ENCODE data around the gene DUSP12. TPM values are rescaled to one million over a fixed set of nuclear protein-coding genes. Genes with fewer than 3 reads are reported as not detected.

The DUSP12 gene
- polyA plus RNA-seq, 2 of the 4 experiments (the other 2 are of a cell fraction) = 47.3 to 96.3 TPM

- Histone ChIP-seq H3K4me3 (no peak overlapping the region), H3K4me1 (peaks cover 15% of the 10 kb centered on the region; the same call in 2 of the 3 replicates), H3K9me3 (no peaks in the 10 kb centered on the region), H3K4me2 (no peak overlapping the region), H3K27ac (no peak overlapping the region)
- POLR2A ChIA-PET = no interaction called here
- DNase-seq (ENCODE audit: low read depth in 1 of 2, low spot score in 1 of 2) (no peak), FAIRE-seq (no peak), ATAC-seq (no peak)
- TF ChIP-seq KDM1A (IDR thresholded peaks at IDR 0.05; ENCODE audit: low read depth) (no peak), RCOR1 (IDR thresholded peaks at IDR 0.05; ENCODE audit: low read depth, low read length) (no peak), JUNB (IDR thresholded peaks at IDR 0.05) (no peak), ESRRA (IDR thresholded peaks at IDR 0.05; ENCODE audit: borderline replicate concordance, low read length) (no peak), EP300 (IDR thresholded peaks at IDR 0.05) (no peak), HMGXB4 (CRISPR knock-in tag; IDR thresholded peaks at IDR 0.05; ENCODE audit: borderline replicate concordance) (no peak), KDM5A (IDR thresholded peaks at IDR 0.05) (no peak), FOSB (CRISPR knock-in tag; IDR thresholded peaks at IDR 0.05) (no peak), HEYL (CRISPR knock-in tag; IDR thresholded peaks at IDR 0.05) (no peak), E2F6 (IDR thresholded peaks at IDR 0.05; ENCODE audit: borderline replicate concordance, low read depth) (no peak), HOXB5 (CRISPR knock-in tag; IDR thresholded peaks at IDR 0.05) (no peak), SMC3 (IDR thresholded peaks at IDR 0.05) (no peak), CEBPB (IDR thresholded peaks at IDR 0.05) (no peak), EHF (CRISPR knock-in tag; IDR thresholded peaks at IDR 0.05) (no peak), MAFK (IDR thresholded peaks at IDR 0.05; ENCODE audit: partially characterized antibody) (no peak), NR3C1 (IDR thresholded peaks at IDR 0.05) (no peak), EHMT2 (IDR thresholded peaks at IDR 0.05; ENCODE audit: low read depth) (no peak), USF2 (IDR thresholded peaks at IDR 0.05) (no peak)
- TF ChIP-seq, protein P1, sequence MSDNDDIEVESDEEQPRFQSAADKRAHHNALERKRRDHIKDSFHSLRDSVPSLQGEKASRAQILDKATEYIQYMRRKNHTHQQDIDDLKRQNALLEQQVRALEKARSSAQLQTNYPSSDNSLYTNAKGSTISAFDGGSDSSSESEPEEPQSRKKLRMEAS (IDR thresholded peaks at IDR 0.05) = no peak
- TF ChIP-seq, protein P2, sequence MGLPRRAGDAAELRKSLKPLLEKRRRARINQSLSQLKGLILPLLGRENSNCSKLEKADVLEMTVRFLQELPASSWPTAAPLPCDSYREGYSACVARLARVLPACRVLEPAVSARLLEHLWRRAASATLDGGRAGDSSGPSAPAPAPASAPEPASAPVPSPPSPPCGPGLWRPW (IDR thresholded peaks at IDR 0.05) = no peak
- CTCF ChIA-PET = interaction anchor here (1.0 to 1.1 kb wide), 2 partner anchors 11 to 21 kb away, joined by 3 read pairs; no protein-coding TSS in a partner anchor
- WGBS (ENCODE audit: missing lambda C conversion rate) = 92% methylated on average over 4 of the region's 4 CpGs
Measured at GRCh38 chr1:161705537-161705936, 44.0 kb upstream of the DUSP12 start.

DNA sequence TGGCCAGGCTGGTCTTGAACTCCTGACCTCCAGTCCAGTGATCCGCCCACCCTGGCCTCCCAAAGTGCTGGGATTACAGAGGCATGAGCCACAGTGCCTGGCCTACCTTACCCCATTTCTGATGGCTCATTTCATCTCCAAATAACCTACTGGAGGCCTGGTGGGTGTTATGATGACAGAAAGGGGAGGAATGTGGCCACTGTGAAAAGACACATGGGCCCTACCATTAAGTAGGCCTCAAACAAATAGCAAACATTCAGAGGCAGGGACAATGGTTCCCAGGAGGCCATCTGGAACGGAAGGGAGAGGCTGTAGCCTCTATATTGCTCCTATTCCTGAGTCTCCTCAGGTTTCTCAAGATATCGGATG lies 43.5 kb upstream of the DUSP12 start:
- 85% methylated on average over 3 of the region's 3 CpGs for WGBS (ENCODE audit: missing lambda C conversion rate)
- H3K27ac ChIP-seq = no peak overlapping the region
- H3K4me1 ChIP-seq = peaks cover 15% of the 10 kb centered on the region; the same call in 2 of the 3 replicates
- H3K9me3 ChIP-seq = no peaks in the 10 kb centered on the region
- FAIRE-seq (no peak), DNase-seq (ENCODE audit: low read depth in 1 of 2, low spot score in 1 of 2) (no peak), ATAC-seq (no peak)
- no peak overlapping the region for H3K4me2 ChIP-seq
- POLR2A ChIA-PET = no interaction called here
- no peak overlapping the region for H3K4me3 ChIP-seq
- TF ChIP-seq JUN (IDR thresholded peaks at IDR 0.05) (no peak), MYC (IDR thresholded peaks at IDR 0.05; ENCODE audit: borderline replicate concordance, low read length) (no peak), PHF8 (IDR thresholded peaks at IDR 0.05; ENCODE audit: borderline replicate concordance, low read depth) (no peak), CHD4 (IDR thresholded peaks at IDR 0.05; ENCODE audit: borderline replicate concordance) (no peak), NR3C1 (IDR thresholded peaks at IDR 0.05) (no peak), FOSL2 (IDR thresholded peaks at IDR 0.05) (no peak), FOSL2 (CRISPR knock-in tag; IDR thresholded peaks at IDR 0.05) (no peak), FOXS1 (CRISPR knock-in tag; IDR thresholded peaks at IDR 0.05) (no peak), NPAS2 (CRISPR knock-in tag; IDR thresholded peaks at IDR 0.05; ENCODE audit: borderline replicate concordance) (no peak), KDM1A (IDR thresholded peaks at IDR 0.05; ENCODE audit: low read depth) (no peak), CEBPB (IDR thresholded peaks at IDR 0.05) (no peak), TP53 (CRISPR knock-in tag; IDR thresholded peaks at IDR 0.05) (no peak)
- TF ChIP-seq, protein P3, sequence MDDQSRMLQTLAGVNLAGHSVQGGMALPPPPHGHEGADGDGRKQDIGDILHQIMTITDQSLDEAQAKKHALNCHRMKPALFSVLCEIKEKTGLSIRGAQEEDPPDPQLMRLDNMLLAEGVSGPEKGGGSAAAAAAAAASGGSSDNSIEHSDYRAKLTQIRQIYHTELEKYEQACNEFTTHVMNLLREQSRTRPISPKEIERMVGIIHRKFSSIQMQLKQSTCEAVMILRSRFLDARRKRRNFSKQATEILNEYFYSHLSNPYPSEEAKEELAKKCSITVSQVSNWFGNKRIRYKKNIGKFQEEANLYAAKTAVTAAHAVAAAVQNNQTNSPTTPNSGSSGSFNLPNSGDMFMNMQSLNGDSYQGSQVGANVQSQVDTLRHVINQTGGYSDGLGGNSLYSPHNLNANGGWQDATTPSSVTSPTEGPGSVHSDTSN (IDR thresholded peaks at IDR 0.05) = no peak
- TF ChIP-seq, protein P4, sequence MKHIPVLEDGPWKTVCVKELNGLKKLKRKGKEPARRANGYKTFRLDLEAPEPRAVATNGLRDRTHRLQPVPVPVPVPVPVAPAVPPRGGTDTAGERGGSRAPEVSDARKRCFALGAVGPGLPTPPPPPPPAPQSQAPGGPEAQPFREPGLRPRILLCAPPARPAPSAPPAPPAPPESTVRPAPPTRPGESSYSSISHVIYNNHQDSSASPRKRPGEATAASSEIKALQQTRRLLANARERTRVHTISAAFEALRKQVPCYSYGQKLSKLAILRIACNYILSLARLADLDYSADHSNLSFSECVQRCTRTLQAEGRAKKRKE (CRISPR knock-in tag; IDR thresholded peaks at IDR 0.05; ENCODE audit: low read depth) = no peak
- CTCF ChIA-PET = interaction anchor here (1.1 kb wide), 1 partner anchor 21 kb away, joined by 3 read pairs; no protein-coding TSS in a partner anchor
